Activated T-cell treated with anti-CD3 and anti-CD28 coated beads, Interleukin-2, amount 50 U/mL, for 4 hours (primary cell): Measurements from ENCODE around the gene PAQR4. TPM values are rescaled to one million over a fixed set of nuclear protein-coding genes. Genes with fewer than 3 reads are reported as not detected.

Experiments used
- ATAC-seq, 2 donors: fragments of 200-7000 bp; cut with Tn5 transposase; one replicate each; pipeline ENCODE4 v1.10.0; 2021
- DNase-seq: peaks from one replicate; pipeline ENCODE4 v3.0.0-alpha.2; 2020
- H3K27me3 Mint-ChIP-seq: one replicate; pipeline ENCODE4 v1.8.0; 2021; ENCODE audit warnings: low read depth, mixed read lengths
- H3K36me3 Mint-ChIP-seq: one replicate; pipeline ENCODE4 v1.8.0; 2022; ENCODE audit warnings: mixed read lengths; ENCODE audit not compliant: insufficient read depth
- H3K4me1 Mint-ChIP-seq: one replicate; pipeline ENCODE4 v1.8.0; 2021; ENCODE audit warnings: low read depth, mixed read lengths
- H3K4me3 Mint-ChIP-seq: one replicate; pipeline ENCODE4 v1.8.0; 2021; ENCODE audit warnings: mild to moderate bottlenecking, moderate library complexity, mixed read lengths
- H3K9me3 Mint-ChIP-seq: one replicate; pipeline ENCODE4 v1.8.0; 2021; ENCODE audit warnings: mixed read lengths
- total RNA-seq, 3 donors: library from RNA; stranded (reverse); gene quantifications; one replicate each; pipeline ENCODE4 v1.2.1, GENCODE V29; 2021

PAQR4 gene
- total RNA-seq, 3 donors from 2014 or later = 17.4 to 24.9 (median 22.6) TPM

DNA sequence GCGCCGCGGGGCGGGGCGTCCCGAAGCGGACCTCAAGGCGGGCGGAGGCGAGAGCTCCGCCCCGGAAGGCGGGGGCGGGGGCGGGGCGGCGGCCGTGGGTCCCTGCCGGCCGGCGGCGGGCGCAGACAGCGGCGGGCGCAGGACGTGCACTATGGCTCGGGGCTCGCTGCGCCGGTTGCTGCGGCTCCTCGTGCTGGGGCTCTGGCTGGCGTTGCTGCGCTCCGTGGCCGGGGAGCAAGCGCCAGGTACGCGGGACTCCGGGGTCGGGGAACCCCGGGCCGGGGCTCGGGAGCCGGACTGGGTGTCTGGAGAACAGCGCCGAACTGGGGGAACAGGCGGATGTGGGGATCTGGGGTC is 51.1 kb downstream of the PAQR4 start, which contains the start of gene TNFRSF12A:
Gene TNFRSF12A, plus strand, starts transcription at position 122 of the 357 bp plus-strand sequence. Its CDS starts 30 bp downstream, at position 152.
- ATAC-seq = peak in 1 of 2 donors; percentile 5
- Mint-ChIP-seq H3K4me1 (peaks cover 53% of the 10 kb centered on the region), H3K4me3 (peak within 1 kb of the TSS; percentile 87), H3K36me3 (peaks cover 2% of the 10 kb centered on the region), H3K27me3 (peaks cover 6% of the 10 kb centered on the region), H3K9me3 (no peaks in the 10 kb centered on the region)
- DNase-seq = peak; percentile 59

DNA sequence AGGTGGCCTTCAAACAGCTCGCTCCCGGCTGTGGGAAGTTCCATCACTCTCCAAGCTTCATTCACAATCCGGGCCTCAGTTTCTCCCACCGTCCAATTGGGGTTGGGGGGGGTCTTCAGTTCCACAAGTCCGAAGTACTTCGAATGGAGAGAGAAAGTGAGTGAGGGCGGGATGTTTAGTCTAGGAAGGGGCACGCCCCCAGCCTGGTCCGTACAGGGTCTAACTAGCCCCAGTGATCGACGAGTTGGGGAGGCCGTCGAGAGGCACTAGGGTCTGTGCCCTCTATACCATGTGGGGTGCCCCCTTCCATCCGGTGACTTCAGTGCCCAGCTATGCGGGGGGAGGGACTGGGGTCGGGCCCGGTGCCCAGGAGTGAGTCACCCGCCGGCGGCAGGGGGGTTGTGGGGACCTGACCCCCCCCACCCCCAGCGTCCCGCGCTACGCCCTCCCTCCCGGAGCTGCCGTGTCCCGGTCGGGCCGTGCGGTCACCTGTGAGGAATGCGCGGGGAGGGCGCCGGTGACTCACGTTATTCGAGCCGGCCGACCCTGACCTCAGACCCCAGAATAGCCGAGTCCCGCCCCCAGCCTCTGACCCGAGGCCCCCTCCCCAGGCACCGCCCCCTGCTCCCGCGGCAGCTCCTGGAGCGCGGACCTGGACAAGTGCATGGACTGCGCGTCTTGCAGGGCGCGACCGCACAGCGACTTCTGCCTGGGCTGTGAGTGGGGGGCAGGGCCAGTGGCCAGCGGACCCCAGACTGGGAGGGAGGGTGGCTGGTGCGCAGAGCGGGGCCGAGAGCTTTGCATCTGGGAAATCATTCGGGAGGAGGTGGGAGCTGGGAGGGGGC is 51.7 kb downstream of the PAQR4 start:
- DNase-seq (peak; percentile 74), ATAC-seq (peak in 1 of 2 donors; percentile 1)
- Mint-ChIP-seq H3K27me3 (peaks cover 6% of the 10 kb centered on the region), H3K36me3 (peaks cover 2% of the 10 kb centered on the region), H3K4me3 (peak overlapping the region; percentile 87), H3K4me1 (peaks cover 53% of the 10 kb centered on the region), H3K9me3 (no peaks in the 10 kb centered on the region)

DNA sequence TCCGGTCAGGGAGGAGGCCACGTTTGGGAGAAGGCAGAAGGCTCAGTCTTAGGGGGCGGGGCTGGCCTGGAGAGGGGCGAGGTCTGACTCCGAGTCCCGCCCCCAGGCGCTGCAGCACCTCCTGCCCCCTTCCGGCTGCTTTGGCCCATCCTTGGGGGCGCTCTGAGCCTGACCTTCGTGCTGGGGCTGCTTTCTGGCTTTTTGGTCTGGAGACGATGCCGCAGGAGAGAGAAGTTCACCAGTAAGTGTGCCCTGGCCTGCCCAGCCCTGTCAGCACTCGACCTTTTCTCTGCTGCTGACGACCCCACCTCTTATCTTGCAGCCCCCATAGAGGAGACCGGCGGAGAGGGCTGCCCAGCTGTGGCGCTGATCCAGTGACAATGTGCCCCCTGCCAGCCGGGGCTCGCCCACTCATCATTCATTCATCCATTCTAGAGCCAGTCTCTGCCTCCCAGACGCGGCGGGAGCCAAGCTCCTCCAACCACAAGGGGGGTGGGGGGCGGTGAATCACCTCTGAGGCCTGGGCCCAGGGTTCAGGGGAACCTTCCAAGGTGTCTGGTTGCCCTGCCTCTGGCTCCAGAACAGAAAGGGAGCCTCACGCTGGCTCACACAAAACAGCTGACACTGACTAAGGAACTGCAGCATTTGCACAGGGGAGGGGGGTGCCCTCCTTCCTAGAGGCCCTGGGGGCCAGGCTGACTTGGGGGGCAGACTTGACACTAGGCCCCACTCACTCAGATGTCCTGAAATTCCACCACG is 52.5 kb downstream of the PAQR4 start:
- H3K4me3 Mint-ChIP-seq = peak overlapping the region; percentile 87
- H3K36me3 Mint-ChIP-seq = peaks cover 9% of the 10 kb centered on the region
- ATAC-seq (peak; percentile 42 to 51), DNase-seq (peak; percentile 90)
- H3K4me1 Mint-ChIP-seq = peaks cover 53% of the 10 kb centered on the region
- H3K9me3 Mint-ChIP-seq = no peaks in the 10 kb centered on the region
- H3K27me3 Mint-ChIP-seq = peaks cover 4% of the 10 kb centered on the region

DNA sequence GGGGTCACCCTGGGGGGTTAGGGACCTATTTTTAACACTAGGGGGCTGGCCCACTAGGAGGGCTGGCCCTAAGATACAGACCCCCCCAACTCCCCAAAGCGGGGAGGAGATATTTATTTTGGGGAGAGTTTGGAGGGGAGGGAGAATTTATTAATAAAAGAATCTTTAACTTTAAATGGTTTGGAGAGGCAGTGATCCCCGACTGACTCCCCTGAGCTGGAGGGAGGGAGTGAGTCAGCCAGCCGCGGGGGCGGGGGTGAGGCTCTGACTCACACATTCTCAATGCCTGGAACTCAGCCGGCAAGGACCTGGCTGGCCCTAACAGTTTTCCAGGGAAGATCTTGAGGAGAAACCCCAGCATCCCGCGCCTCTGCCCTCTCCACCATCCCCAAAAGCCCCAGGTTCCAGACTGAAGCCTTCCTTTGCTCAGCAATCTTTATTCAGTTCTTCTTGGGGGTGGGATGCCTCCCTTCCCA is 53.1 kb downstream of the PAQR4 start:
- H3K4me3 Mint-ChIP-seq = peak overlapping the region; percentile 87
- H3K36me3 Mint-ChIP-seq = peaks cover 13% of the 10 kb centered on the region
- no peaks in the 10 kb centered on the region for H3K9me3 Mint-ChIP-seq
- DNase-seq (peak; percentile 93), ATAC-seq (peak; percentile 39 to 46)
- H3K4me1 Mint-ChIP-seq = peaks cover 53% of the 10 kb centered on the region
- peaks cover 2% of the 10 kb centered on the region for H3K27me3 Mint-ChIP-seq

DNA sequence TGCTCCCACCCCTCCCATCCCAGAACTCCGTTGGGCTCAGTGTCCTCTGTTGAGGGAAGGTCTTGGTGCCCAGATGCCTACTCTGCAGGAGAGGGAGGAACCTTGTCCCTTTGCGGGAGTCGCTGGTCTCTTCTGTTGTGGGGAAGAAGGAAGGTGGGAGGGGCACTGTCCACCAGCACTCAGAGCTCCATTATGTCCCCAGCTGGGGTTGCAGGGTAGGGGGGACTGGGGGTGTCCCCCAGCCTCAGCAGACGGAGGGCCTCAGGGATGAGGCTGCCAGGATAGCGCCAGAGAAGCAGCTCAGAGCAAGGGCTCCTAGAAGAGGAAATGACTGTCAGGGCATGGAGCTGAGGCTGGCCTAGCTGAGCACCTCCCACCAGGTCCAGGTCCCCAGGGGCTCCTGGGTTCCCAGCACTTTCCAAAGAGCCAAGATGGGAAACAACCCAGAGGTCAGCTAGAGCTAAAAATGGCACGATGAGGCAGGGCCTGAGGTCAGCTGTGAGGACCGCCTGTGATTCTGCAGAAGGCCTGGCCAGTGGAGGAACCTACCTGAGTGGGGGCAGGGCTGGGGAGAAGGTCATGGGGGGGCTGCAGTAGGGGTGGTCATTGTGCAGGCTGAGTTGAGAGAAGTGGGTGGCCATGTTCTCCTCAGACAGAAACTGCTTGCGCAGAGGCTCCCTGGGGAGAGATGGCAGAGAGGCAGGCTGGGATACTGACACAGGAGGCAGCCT is 53.7 kb downstream of the PAQR4 start:
- Mint-ChIP-seq H3K36me3 (peaks cover 13% of the 10 kb centered on the region), H3K4me3 (peak overlapping the region; percentile 87), H3K4me1 (peaks cover 53% of the 10 kb centered on the region), H3K9me3 (no peaks in the 10 kb centered on the region), H3K27me3 (peaks cover 2% of the 10 kb centered on the region)
- DNase-seq = no peak
- ATAC-seq = no peak

Other genes starting within 250 kb of the PAQR4 start
- 1 to 10 TPM in 1 of 3 donors, under 1 TPM in 2; 0.76 to 1.2 (median 0.84) TPM for gene PRSS27, start 249.1 kb upstream of the PAQR4 start, total RNA-seq
- 100 to 1,000 TPM; 537 to 551 (median 548) TPM for gene SRRM2, start 216.7 kb upstream of the PAQR4 start, total RNA-seq
- 100 to 1,000 TPM; 223 to 320 (median 298) TPM for gene ELOB, start 192.1 kb upstream of the PAQR4 start, total RNA-seq
- under 1 TPM in 2 of 3 donors, not detected in 1; 0.13 to 0.32 TPM for gene PRSS33, start 181.8 kb upstream of the PAQR4 start, total RNA-seq
- gene PRSS41, start 170.9 kb upstream of the PAQR4 start, total RNA-seq = not detected
- gene PRSS21, start 152.1 kb upstream of the PAQR4 start, total RNA-seq = 10 to 100 TPM in 2 of 3 donors, 1 to 10 TPM in 1; 8.9 to 16.1 (median 13.2) TPM
- gene ZG16B, start 139.0 kb upstream of the PAQR4 start, total RNA-seq = under 1 TPM in 1 of 3 donors, not detected in 2; 0.33 TPM
- gene PRSS22, start 111.2 kb upstream of the PAQR4 start, total RNA-seq = under 1 TPM in 1 of 3 donors, not detected in 2; 0.37 TPM
- gene FLYWCH2, start 86.1 kb upstream of the PAQR4 start, total RNA-seq = 10 to 100 TPM; 25.7 to 28.7 (median 28.5) TPM
- 10 to 100 TPM; 39.8 to 47.9 (median 46.8) TPM for gene FLYWCH1, start 57.4 kb upstream of the PAQR4 start, total RNA-seq
- under 1 TPM in 2 of 3 donors, not detected in 1; 0.11 TPM for gene KREMEN2, start 5.1 kb upstream of the PAQR4 start, total RNA-seq
- gene PKMYT1, start 11.1 kb downstream of the PAQR4 start, total RNA-seq = 10 to 100 TPM; 53.1 to 79.1 (median 66.0) TPM
- gene CLDN9, start 43.6 kb downstream of the PAQR4 start, total RNA-seq = not detected
- gene CLDN6, start 48.8 kb downstream of the PAQR4 start, total RNA-seq = under 1 TPM; 0.18 to 0.30 (median 0.22) TPM
- 1 to 10 TPM; 4.2 to 6.9 (median 5.1) TPM for gene TNFRSF12A, start 51.0 kb downstream of the PAQR4 start, total RNA-seq
- gene HCFC1R1, start 54.6 kb downstream of the PAQR4 start, total RNA-seq = 10 to 100 TPM; 32.7 to 36.9 (median 33.9) TPM
- 10 to 100 TPM; 70.4 to 86.3 (median 71.7) TPM for gene THOC6, start 54.7 kb downstream of the PAQR4 start, total RNA-seq
- gene BICDL2, start 67.6 kb downstream of the PAQR4 start, total RNA-seq = under 1 TPM in 1 of 3 donors, not detected in 2; 0.05 TPM
- gene MMP25, start 77.2 kb downstream of the PAQR4 start, total RNA-seq = under 1 TPM; 0.46 to 0.84 (median 0.66) TPM
- 100 to 1,000 TPM; 585 to 715 (median 696) TPM for gene IL32, start 96.3 kb downstream of the PAQR4 start, total RNA-seq
- under 1 TPM in 2 of 3 donors, not detected in 1; 0.11 TPM for gene ZSCAN10, start 129.9 kb downstream of the PAQR4 start, total RNA-seq
- gene ZNF205, start 143.2 kb downstream of the PAQR4 start, total RNA-seq = under 1 TPM in 2 of 3 donors, not detected in 1; 0.18 to 0.57 TPM
- gene ZNF213, start 165.7 kb downstream of the PAQR4 start, total RNA-seq = 10 to 100 TPM in 1 of 3 donors, 1 to 10 TPM in 2; 9.8 to 12.0 (median 9.9) TPM
- gene OR1F1, start 218.9 kb downstream of the PAQR4 start, total RNA-seq = not detected